Mesothelial cell of epicardium (in vitro differentiated cells): Measurements from ENCODE around the gene TBCCD1. TPM values are rescaled to one million over a fixed set of nuclear protein-coding genes. Genes with fewer than 3 reads are reported as not detected.

Source experiments
- DNase-seq, 2 experiments: peaks; one replicate each; pipeline ENCODE4 v3.0.0; 2021; ENCODE audit warnings: low spot score in 2 of 2; ENCODE audit not compliant: unreplicated experiment in 2 of 2
- H3K27ac Mint-ChIP-seq: 2 replicates; pipeline ENCODE4 v1.8.0; 2021; ENCODE audit warnings: mixed read lengths
- H3K27me3 Mint-ChIP-seq: 2 replicates; pipeline ENCODE4 v1.8.0; 2021; ENCODE audit warnings: low read depth, mixed read lengths
- H3K36me3 Mint-ChIP-seq: 2 replicates; pipeline ENCODE4 v1.8.0; 2021; ENCODE audit warnings: mixed read lengths
- H3K4me1 Mint-ChIP-seq: 2 replicates; pipeline ENCODE4 v1.8.0; 2021; ENCODE audit warnings: mixed read lengths
- H3K4me3 Mint-ChIP-seq: 2 replicates; pipeline ENCODE4 v1.8.0; 2021; ENCODE audit warnings: mild to moderate bottlenecking, moderate library complexity, mixed read lengths
- H3K9me3 Mint-ChIP-seq: 2 replicates; pipeline ENCODE4 v1.8.0; 2021; ENCODE audit warnings: mixed read lengths
- total RNA-seq: library from RNA; stranded (reverse); gene quantifications from 3 replicates; pipeline ENCODE4 v1.2.1, GENCODE V29; 2021
- TF ChIP-seq, protein P1 (sequence below): fragments of 200-600 bp; sonication (generic); IDR thresholded peaks from one replicate; pipeline ENCODE4 v1.5.0; 2021; ENCODE audit warnings: antibody characterized with exemption; ENCODE audit not compliant: unreplicated experiment

TBCCD1 gene
- total RNA-seq, 1 donor from 2014 or later = 14.5 TPM

- TF ChIP-seq, protein P1, sequence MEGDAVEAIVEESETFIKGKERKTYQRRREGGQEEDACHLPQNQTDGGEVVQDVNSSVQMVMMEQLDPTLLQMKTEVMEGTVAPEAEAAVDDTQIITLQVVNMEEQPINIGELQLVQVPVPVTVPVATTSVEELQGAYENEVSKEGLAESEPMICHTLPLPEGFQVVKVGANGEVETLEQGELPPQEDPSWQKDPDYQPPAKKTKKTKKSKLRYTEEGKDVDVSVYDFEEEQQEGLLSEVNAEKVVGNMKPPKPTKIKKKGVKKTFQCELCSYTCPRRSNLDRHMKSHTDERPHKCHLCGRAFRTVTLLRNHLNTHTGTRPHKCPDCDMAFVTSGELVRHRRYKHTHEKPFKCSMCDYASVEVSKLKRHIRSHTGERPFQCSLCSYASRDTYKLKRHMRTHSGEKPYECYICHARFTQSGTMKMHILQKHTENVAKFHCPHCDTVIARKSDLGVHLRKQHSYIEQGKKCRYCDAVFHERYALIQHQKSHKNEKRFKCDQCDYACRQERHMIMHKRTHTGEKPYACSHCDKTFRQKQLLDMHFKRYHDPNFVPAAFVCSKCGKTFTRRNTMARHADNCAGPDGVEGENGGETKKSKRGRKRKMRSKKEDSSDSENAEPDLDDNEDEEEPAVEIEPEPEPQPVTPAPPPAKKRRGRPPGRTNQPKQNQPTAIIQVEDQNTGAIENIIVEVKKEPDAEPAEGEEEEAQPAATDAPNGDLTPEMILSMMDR = no peak
- Mint-ChIP-seq H3K36me3 (no peaks in the 10 kb centered on the region), H3K4me1 (no peaks in the 10 kb centered on the region), H3K9me3 (no peaks in the 10 kb centered on the region), H3K27ac (no peak overlapping the region), H3K27me3 (peaks cover 9% of the 10 kb centered on the region), H3K4me3 (no peak overlapping the region)
- no peak for DNase-seq
Measured at GRCh38 chr3:186605078-186605477, 37.9 kb upstream of the TBCCD1 start.

DNA sequence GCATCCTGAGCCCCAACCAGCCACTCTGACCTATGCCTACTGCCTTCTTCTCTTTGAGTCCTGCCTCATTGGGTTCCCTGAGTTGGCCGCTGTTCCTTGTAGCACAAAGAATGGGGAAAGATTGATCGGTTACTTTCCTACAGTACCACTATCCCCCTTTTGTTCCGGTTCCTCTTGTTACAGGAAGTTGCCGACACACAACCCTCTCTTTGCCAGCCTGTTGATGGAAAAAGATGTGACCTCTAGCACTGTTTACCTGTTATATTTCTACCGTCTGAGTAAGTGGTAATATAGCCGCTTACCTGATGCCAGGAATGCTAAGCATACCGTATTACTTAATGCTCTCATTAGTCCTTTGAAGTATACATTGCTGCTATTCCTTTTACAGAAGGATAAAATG lies 36.0 kb upstream of the TBCCD1 start:
- Mint-ChIP-seq H3K4me1 (peaks cover 3% of the 10 kb centered on the region), H3K4me3 (no peak overlapping the region), H3K36me3 (no peaks in the 10 kb centered on the region), H3K27me3 (peaks cover 9% of the 10 kb centered on the region), H3K27ac (no peak overlapping the region), H3K9me3 (no peaks in the 10 kb centered on the region)
- TF ChIP-seq, protein P1 = no peak
- no peak for DNase-seq

- Mint-ChIP-seq H3K4me3 (no peak overlapping the region), H3K9me3 (no peaks in the 10 kb centered on the region), H3K27me3 (peaks cover 9% of the 10 kb centered on the region), H3K27ac (no peak overlapping the region), H3K4me1 (peaks cover 8% of the 10 kb centered on the region), H3K36me3 (no peaks in the 10 kb centered on the region)
- DNase-seq = no peak
- TF ChIP-seq, protein P1 = no peak
Measured at GRCh38 chr3:186600896-186601295, 33.8 kb upstream of the TBCCD1 start.

GRCh38 chr3:186599785-186600166 lies 32.6 kb upstream of the TBCCD1 start:
- H3K4me3 Mint-ChIP-seq = no peak overlapping the region
- peaks cover 2% of the 10 kb centered on the region for H3K27me3 Mint-ChIP-seq
- H3K9me3 Mint-ChIP-seq = no peaks in the 10 kb centered on the region
- H3K27ac Mint-ChIP-seq = no peak overlapping the region
- H3K4me1 Mint-ChIP-seq = peaks cover 8% of the 10 kb centered on the region
- TF ChIP-seq, protein P1 = no peak
- no peaks in the 10 kb centered on the region for H3K36me3 Mint-ChIP-seq
- DNase-seq = no peak

GRCh38 chr3:186599142-186599784 lies 32.1 kb upstream of the TBCCD1 start:
- TF ChIP-seq, protein P1 = no peak
- DNase-seq = no peak
- Mint-ChIP-seq H3K27me3 (no peaks in the 10 kb centered on the region), H3K27ac (no peak overlapping the region), H3K36me3 (no peaks in the 10 kb centered on the region), H3K4me1 (peaks cover 8% of the 10 kb centered on the region), H3K9me3 (no peaks in the 10 kb centered on the region), H3K4me3 (no peak overlapping the region)

GRCh38 chr3:186598794-186599141 lies 31.6 kb upstream of the TBCCD1 start:
- Mint-ChIP-seq H3K9me3 (no peaks in the 10 kb centered on the region), H3K27ac (no peak overlapping the region), H3K4me1 (peaks cover 8% of the 10 kb centered on the region), H3K27me3 (no peaks in the 10 kb centered on the region), H3K36me3 (no peaks in the 10 kb centered on the region), H3K4me3 (no peak overlapping the region)
- no peak for DNase-seq
- TF ChIP-seq, protein P1 = no peak
